GM12891 (cell line): ENCODE measurements around the gene C2CD5.

Experiments used
- POLR2AphosphoS5 ChIP-seq: IDR thresholded peaks from 2 replicates; pipeline ENCODE4 v1.6.1; 2011; ENCODE audit warnings: low read depth, low read length, control low read depth
- POU2F2 ChIP-seq: IDR thresholded peaks from 2 replicates; pipeline ENCODE4 v1.6.1; 2011; ENCODE audit warnings: low read depth, mild to moderate bottlenecking, control low read depth, low read length, moderate library complexity
- TAF1 ChIP-seq: IDR thresholded peaks from 2 replicates; pipeline ENCODE4 v1.6.1; 2011; ENCODE audit warnings: low read depth, low read length, control low read depth

DNA sequence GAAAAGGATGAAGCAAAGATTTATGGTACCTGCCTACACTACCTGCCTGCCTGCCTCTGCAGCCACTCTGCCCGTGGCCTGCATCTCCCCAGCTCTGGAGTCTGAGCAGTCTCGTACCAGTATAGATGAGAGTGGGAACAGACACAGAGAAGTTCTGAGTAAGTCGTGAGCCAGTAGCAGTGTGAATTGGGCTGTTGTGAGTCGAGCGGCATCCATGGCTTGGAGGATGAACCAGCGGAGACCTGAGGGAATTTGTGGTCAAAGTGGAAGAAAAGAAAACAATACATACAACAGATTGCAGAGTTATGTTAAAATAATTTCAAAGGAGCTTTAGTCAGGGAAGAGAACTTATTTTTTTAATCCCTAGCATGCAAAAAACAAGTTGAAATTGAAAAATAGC lies 25.3 kb downstream of the C2CD5 start:
- TF ChIP-seq POLR2AphosphoS5 (no peak), TAF1 (no peak), POU2F2 (no peak)
